Measurements from ENCODE around the gene PPP1R16B.

Gene PPP1R16B

DNA sequence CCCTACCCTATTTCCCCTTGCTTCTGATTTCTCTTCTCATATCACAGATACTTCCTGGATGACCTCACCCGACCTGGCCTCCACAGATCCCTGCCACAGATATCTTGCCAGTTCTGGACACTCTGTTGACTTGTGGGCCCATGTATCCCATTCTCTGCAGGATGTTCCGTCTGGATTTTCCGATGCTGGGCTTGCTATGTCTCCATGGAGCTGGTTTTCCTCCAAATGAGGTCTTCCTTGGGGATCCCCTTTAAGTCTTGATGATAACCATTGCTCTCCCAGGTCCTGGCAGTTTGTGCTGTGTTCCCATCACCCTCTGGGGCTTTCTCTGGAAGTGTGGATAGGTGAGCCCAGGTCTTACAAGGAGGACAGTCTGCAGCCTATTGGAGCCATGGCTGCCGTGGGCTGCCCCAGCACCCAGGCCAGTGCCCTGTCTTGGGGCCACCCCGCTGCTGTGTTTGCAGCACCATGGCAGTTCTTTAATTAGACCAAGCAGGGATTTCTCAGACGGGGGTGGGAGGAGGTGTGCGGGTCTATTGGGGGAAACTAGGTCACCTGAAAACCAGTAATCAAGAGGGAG is 23.9 kb downstream of the PPP1R16B start:
- TF ChIP-seq, protein P1, sequence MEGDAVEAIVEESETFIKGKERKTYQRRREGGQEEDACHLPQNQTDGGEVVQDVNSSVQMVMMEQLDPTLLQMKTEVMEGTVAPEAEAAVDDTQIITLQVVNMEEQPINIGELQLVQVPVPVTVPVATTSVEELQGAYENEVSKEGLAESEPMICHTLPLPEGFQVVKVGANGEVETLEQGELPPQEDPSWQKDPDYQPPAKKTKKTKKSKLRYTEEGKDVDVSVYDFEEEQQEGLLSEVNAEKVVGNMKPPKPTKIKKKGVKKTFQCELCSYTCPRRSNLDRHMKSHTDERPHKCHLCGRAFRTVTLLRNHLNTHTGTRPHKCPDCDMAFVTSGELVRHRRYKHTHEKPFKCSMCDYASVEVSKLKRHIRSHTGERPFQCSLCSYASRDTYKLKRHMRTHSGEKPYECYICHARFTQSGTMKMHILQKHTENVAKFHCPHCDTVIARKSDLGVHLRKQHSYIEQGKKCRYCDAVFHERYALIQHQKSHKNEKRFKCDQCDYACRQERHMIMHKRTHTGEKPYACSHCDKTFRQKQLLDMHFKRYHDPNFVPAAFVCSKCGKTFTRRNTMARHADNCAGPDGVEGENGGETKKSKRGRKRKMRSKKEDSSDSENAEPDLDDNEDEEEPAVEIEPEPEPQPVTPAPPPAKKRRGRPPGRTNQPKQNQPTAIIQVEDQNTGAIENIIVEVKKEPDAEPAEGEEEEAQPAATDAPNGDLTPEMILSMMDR (IDR thresholded peaks at IDR 0.05): no peak
- Histone ChIP-seq H3K36me3 (no peaks in the 10 kb centered on the region), H3K27me3 (no peaks in the 10 kb centered on the region), H3K27ac (no peak overlapping the region), H3K9me3 (no peaks in the 10 kb centered on the region), H3K4me1 (ENCODE audit: control insufficient read depth in 1 of 2, insufficient read depth in 1 of 2, low read depth in 1 of 2, low read length in 1 of 2) (no peaks in the 10 kb centered on the region), H3K4me3 (ENCODE audit: low read depth in 1 of 2, low read length in 1 of 2) (no peak overlapping the region)

DNA sequence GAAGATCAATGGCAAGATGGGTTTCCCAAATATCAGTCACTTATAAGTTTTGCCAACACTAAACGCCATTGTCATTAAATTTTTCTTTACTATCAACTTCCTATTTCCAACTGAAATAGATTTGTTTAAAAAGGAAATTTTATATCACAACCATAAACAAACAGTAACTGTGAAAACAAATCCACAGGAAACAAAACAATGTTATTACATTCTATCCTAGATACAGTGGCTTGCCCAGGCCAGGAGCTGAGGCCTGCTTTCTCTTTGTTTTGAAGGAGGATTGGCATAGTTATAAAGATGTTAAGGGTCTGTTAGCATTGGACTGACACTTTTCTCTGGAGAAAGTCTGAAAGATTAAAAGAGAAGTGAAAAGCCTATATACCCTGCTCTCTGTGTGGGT is 24.9 kb downstream of the PPP1R16B start:
- TF ChIP-seq, protein P1 (IDR thresholded peaks at IDR 0.05): no peak
- no peaks in the 10 kb centered on the region for H3K27me3 ChIP-seq
- H3K4me3 ChIP-seq (ENCODE audit: low read depth in 1 of 2, low read length in 1 of 2): no peak overlapping the region
- no peak overlapping the region for H3K27ac ChIP-seq
- no peaks in the 10 kb centered on the region for H3K36me3 ChIP-seq
- no peaks in the 10 kb centered on the region for H3K4me1 ChIP-seq (ENCODE audit: control insufficient read depth in 1 of 2, insufficient read depth in 1 of 2, low read depth in 1 of 2, low read length in 1 of 2)
- H3K9me3 ChIP-seq: no peaks in the 10 kb centered on the region

DNA sequence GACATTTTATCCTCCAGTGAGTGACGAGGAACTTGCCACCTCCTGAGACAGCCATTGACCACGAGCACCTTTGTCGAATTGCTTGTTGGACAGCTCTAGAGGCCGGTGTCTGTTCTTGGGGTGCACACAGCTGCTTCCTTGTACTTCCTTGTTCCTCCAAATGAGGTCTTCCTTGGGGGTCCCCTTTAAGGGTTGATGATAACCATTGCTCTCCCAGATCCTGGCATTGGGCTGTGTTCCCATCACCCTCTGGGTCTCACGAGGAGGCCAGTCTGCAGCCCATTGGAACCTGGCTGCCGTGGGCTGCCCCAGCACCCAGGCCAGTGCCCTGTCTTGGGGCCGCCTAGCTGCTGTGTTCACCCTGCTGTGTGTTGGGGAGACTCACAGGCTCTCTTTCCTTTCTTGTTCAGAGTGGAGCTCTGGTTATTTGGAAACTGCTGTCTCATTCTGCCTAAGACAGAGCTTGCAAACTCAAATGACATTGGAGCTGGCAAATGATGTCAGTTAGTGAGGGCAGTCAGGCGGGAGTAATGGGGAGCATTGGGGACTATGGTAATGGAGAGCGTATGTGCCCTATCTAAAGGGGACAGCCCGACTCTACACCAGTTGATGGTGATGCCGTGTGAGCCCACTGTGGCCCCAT is 25.7 kb downstream of the PPP1R16B start:
- H3K36me3 ChIP-seq: no peaks in the 10 kb centered on the region
- H3K27ac ChIP-seq: no peak overlapping the region
- H3K4me3 ChIP-seq (ENCODE audit: low read depth in 1 of 2, low read length in 1 of 2): no peak overlapping the region
- H3K27me3 ChIP-seq: no peaks in the 10 kb centered on the region
- H3K4me1 ChIP-seq (ENCODE audit: control insufficient read depth in 1 of 2, insufficient read depth in 1 of 2, low read depth in 1 of 2, low read length in 1 of 2): no peaks in the 10 kb centered on the region
- TF ChIP-seq, protein P1 (IDR thresholded peaks at IDR 0.05): no peak
- no peaks in the 10 kb centered on the region for H3K9me3 ChIP-seq

DNA sequence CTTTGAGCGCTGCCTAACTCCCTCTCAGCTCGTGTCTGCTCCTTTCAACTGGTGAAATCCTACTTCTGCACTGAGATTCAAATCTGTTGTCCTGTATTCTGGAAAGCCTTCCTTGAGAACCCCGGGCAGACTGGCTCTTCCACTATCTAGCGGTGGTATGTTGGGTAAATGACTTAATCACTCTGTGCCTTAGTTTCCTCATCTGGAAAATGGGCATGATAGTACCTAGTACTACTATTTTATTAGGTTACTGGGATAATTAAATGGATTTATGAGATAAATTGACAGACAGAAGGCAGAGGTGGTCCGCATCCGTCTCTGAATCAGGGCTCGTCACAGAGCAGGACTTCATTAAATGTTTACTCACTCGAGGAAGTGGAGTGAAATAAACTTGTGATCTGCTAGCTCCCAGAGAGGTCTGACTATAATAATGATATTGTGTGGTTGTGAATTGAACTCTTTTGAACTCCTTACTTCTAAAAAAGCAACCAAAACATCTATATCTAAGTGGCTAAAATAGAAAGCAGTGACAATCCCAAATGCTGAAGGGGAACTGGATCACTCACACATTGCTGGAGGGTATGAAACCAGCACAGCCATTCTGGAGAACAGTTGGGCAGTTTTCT is 26.6 kb downstream of the PPP1R16B start:
- no peaks in the 10 kb centered on the region for H3K4me1 ChIP-seq (ENCODE audit: control insufficient read depth in 1 of 2, insufficient read depth in 1 of 2, low read depth in 1 of 2, low read length in 1 of 2)
- H3K9me3 ChIP-seq: no peaks in the 10 kb centered on the region

DNA sequence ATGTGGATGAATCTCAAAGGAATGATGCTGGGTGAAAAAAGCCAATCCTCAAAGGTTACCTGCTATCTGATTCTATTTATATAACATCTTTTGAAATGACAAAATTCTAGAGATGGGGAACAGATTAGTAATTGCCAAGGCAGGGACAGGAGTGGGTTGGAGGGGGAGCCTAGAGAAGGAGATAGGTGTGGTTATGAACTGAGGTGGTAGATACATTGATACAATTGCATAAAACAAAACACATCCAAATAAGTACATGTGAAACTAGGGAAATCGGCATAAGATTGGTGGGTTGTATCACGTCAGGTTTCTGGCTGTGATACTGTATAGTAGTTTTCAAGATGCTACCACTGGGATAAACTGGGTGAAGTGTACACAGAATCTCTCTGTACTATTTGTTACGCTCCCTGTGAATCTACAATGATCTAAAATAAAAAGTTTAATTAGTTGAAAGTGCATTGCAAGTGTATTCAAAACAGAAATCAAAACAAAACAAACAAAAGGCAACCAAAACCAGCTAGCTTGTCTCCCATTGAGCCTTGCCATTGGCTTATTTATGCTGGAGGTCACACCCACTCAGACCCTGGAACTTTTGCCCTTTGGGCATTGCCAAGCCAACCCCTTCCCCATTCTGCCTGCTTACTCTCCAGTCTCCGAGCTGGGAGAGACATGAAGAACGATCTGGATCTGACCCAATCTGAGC is 27.8 kb downstream of the PPP1R16B start:
- Histone ChIP-seq H3K9me3 (no peaks in the 10 kb centered on the region), H3K4me3 (ENCODE audit: low read depth in 1 of 2, low read length in 1 of 2) (no peak overlapping the region), H3K27me3 (no peaks in the 10 kb centered on the region), H3K27ac (no peak overlapping the region), H3K4me1 (ENCODE audit: control insufficient read depth in 1 of 2, insufficient read depth in 1 of 2, low read depth in 1 of 2, low read length in 1 of 2) (no peaks in the 10 kb centered on the region), H3K36me3 (no peaks in the 10 kb centered on the region)
- TF ChIP-seq, protein P1 (IDR thresholded peaks at IDR 0.05): no peak

More for the DNA sequence above, 26.6 kb downstream of the PPP1R16B start:
- Histone ChIP-seq H3K27me3 (no peaks in the 10 kb centered on the region), H3K36me3 (no peaks in the 10 kb centered on the region), H3K27ac (no peak overlapping the region), H3K4me3 (ENCODE audit: low read depth in 1 of 2, low read length in 1 of 2) (no peak overlapping the region)
- TF ChIP-seq, protein P1 (IDR thresholded peaks at IDR 0.05): no peak

Measured in neutrophil (primary cell).